Measurements from ENCODE around the gene AKAP10.
"Not testable (repeated sequence)": the region's sequence is repeated elsewhere in the genome, so short reads cannot be mapped to it uniquely, and the experiment has no call there.

GRCh38 chr17:19890554-19890953, 87.1 kb downstream of the AKAP10 start:
- not testable (repeated sequence) for TF ChIP-seq CTCF (IDR thresholded peaks at IDR 0.05); ZFX (IDR thresholded peaks at IDR 0.05; ENCODE audit: borderline replicate concordance)

All from 22Rv1 (cell line).